SK-N-SH treated with all-trans-retinoic acid at 6 μM for 48 hours (cell line): ENCODE measurements around the gene OR4D1.
"Not testable (repeated sequence)": the region's sequence is repeated elsewhere in the genome, so short reads cannot be mapped to it uniquely, and the experiment has no call there.

Experiments used
- ATAC-seq: fragments of 200-7000 bp; cut with Tn5 transposase; 3 replicates; pipeline ENCODE4 v1.9.1; 2020; ENCODE audit warnings: mild to moderate bottlenecking, moderate library complexity
- ARNTL ChIP-seq: fragments of 450-650 bp; formaldehyde crosslinking; IDR thresholded peaks from 2 replicates; pipeline ENCODE4 v1.5.0; 2020; ENCODE audit warnings: low read depth, mild to moderate bottlenecking, moderate library complexity, borderline replicate concordance
- BACH2 ChIP-seq: fragments of 250-450 bp; sonication (Bioruptor Pico); IDR thresholded peaks from 2 replicates; pipeline ENCODE4 v1.9.0; 2021; ENCODE audit warnings: mild to moderate bottlenecking, borderline replicate concordance
- CREB5 ChIP-seq: fragments of 250-450 bp; sonication (Bioruptor Pico); IDR thresholded peaks from 2 replicates; pipeline ENCODE4 v1.5.1; 2020; ENCODE audit warnings: low read depth, mild to moderate bottlenecking, moderate library complexity
- CSDC2 ChIP-seq: fragments of 250-450 bp; sonication (Bioruptor Pico); IDR thresholded peaks from 2 replicates; pipeline ENCODE4 v1.5.0; 2020; ENCODE audit warnings: mild to moderate bottlenecking, moderate library complexity
- CSRNP3 ChIP-seq: fragments of 250-450 bp; sonication (Bioruptor Pico); IDR thresholded peaks from 2 replicates; pipeline ENCODE4 v1.5.1; 2021; ENCODE audit warnings: mild to moderate bottlenecking, moderate library complexity
- ESRRG ChIP-seq: fragments of 250-450 bp; sonication (Bioruptor Pico); IDR thresholded peaks from 2 replicates; pipeline ENCODE4 v1.6.1; 2021; ENCODE audit warnings: mild to moderate bottlenecking
- GLIS3 ChIP-seq: fragments of 250-450 bp; sonication (Bioruptor Pico); IDR thresholded peaks from 2 replicates; pipeline ENCODE4 v1.5.0; 2020; ENCODE audit warnings: mild to moderate bottlenecking, moderate library complexity
- ISL1 ChIP-seq: fragments of 250-450 bp; sonication (Bioruptor Pico); IDR thresholded peaks from 2 replicates; pipeline ENCODE4 v2.1.2; 2022; ENCODE audit warnings: mild to moderate bottlenecking, moderate library complexity
- OSR1 ChIP-seq: fragments of 250-450 bp; sonication (Bioruptor Pico); IDR thresholded peaks from 2 replicates; pipeline ENCODE4 v1.8.0; 2022; ENCODE audit warnings: moderate library complexity, mild to moderate bottlenecking, inconsistent platforms
- PATZ1 ChIP-seq: fragments of 250-450 bp; sonication (Bioruptor Pico); IDR thresholded peaks from 2 replicates; pipeline ENCODE4 v1.8.0; 2020; ENCODE audit warnings: mild to moderate bottlenecking, moderate library complexity, borderline replicate concordance
- PPARA ChIP-seq: fragments of 250-450 bp; sonication (Bioruptor Pico); IDR thresholded peaks from 2 replicates; pipeline ENCODE4 v1.5.0; 2020; ENCODE audit warnings: mild to moderate bottlenecking, borderline replicate concordance
- RARB ChIP-seq: fragments of 250-450 bp; sonication (Bioruptor Pico); IDR thresholded peaks from 2 replicates; pipeline ENCODE4 v1.8.0; 2021; ENCODE audit warnings: mild to moderate bottlenecking, moderate library complexity
- SNAI2 ChIP-seq: fragments of 250-450 bp; sonication (Bioruptor Pico); IDR thresholded peaks from 2 replicates; pipeline ENCODE4 v1.5.0; 2020; ENCODE audit warnings: mild to moderate bottlenecking, moderate library complexity
- TCF4 ChIP-seq: fragments of 250-450 bp; sonication (Bioruptor Pico); IDR thresholded peaks from 2 replicates; pipeline ENCODE4 v1.8.0; 2021; ENCODE audit warnings: mild to moderate bottlenecking, moderate library complexity, borderline replicate concordance
- TOX ChIP-seq: fragments of 250-450 bp; sonication (Bioruptor Pico); IDR thresholded peaks from 2 replicates; pipeline ENCODE4 v1.8.0; 2021; ENCODE audit warnings: mild to moderate bottlenecking, moderate library complexity, borderline replicate concordance
- TSHZ2 ChIP-seq: fragments of 250-450 bp; sonication (Bioruptor Pico); IDR thresholded peaks from 2 replicates; pipeline ENCODE4 v1.5.0; 2020; ENCODE audit warnings: mild to moderate bottlenecking, moderate library complexity
- ZFP3 ChIP-seq: fragments of 250-450 bp; sonication (Bioruptor Pico); IDR thresholded peaks from 2 replicates; pipeline ENCODE4 v1.5.0; 2020; ENCODE audit warnings: mild to moderate bottlenecking, moderate library complexity
- ZFP30 ChIP-seq: fragments of 450-650 bp; formaldehyde crosslinking; IDR thresholded peaks from 2 replicates; pipeline ENCODE4 v1.5.0; 2022; ENCODE audit warnings: mild to moderate bottlenecking, moderate library complexity
- ZNF565 ChIP-seq: fragments of 450-650 bp; formaldehyde crosslinking; conservative IDR thresholded peaks from 2 replicates; pipeline ENCODE4 v1.5.0; 2020; ENCODE audit warnings: low read depth, mild to moderate bottlenecking, moderate library complexity
- ZNF70 ChIP-seq: fragments of 450-650 bp; formaldehyde crosslinking; IDR thresholded peaks from 2 replicates; pipeline ENCODE4 v1.5.0; 2020; ENCODE audit warnings: mild to moderate bottlenecking, moderate library complexity
- ZNF8 ChIP-seq: fragments of 450-650 bp; formaldehyde crosslinking; IDR thresholded peaks from 2 replicates; pipeline ENCODE4 v1.5.0; 2020; ENCODE audit warnings: mild to moderate bottlenecking, moderate library complexity

Gene OR4D1

GRCh38 chr17:58147930-58148434 lies at the start of gene OR4D1:
TSS of gene OR4D1 (plus strand) at chr17:58148384. CDS start at chr17:58155154, 6,770 bp downstream.
- no peak for ATAC-seq
- TF ChIP-seq ZFP30 (CRISPR knock-in tag): no peak
- TF ChIP-seq ESRRG: no peak
- TF ChIP-seq CSRNP3: no peak
- no peak for TF ChIP-seq ZNF8 (CRISPR knock-in tag)
- no peak for TF ChIP-seq ZNF565 (CRISPR knock-in tag)
- TF ChIP-seq CSDC2 (CRISPR knock-in tag): no peak
- TF ChIP-seq RARB (CRISPR knock-in tag): no peak
- TF ChIP-seq PPARA: no peak
- TF ChIP-seq ISL1: no peak
- no peak for TF ChIP-seq GLIS3 (CRISPR knock-in tag)
- no peak for TF ChIP-seq ARNTL
- no peak for TF ChIP-seq TOX
- TF ChIP-seq ZFP3 (CRISPR knock-in tag): no peak
- no peak for TF ChIP-seq SNAI2 (CRISPR knock-in tag)

- TF ChIP-seq ISL1 (no peak), CSRNP3 (no peak), ARNTL (no peak), ESRRG (no peak), OSR1 (no peak), PPARA (no peak), CREB5 (CRISPR knock-in tag) (no peak), RARB (CRISPR knock-in tag) (no peak), PATZ1 (CRISPR knock-in tag) (no peak), TSHZ2 (no peak), TCF4 (CRISPR knock-in tag) (no peak)
- ATAC-seq: no peak
Measured at GRCh38 chr17:58100506-58100905, 47.7 kb upstream of the OR4D1 start.

GRCh38 chr17:58101898-58102297 lies 46.3 kb upstream of the OR4D1 start:
- not testable (repeated sequence) for ATAC-seq

- ATAC-seq: no peak
- no peak for TF ChIP-seq ARNTL
- TF ChIP-seq RARB (CRISPR knock-in tag): no peak
- TF ChIP-seq TSHZ2: no peak
- no peak for TF ChIP-seq PATZ1 (CRISPR knock-in tag)
- TF ChIP-seq SNAI2 (CRISPR knock-in tag): no peak
- no peak for TF ChIP-seq ZFP3 (CRISPR knock-in tag)
- TF ChIP-seq BACH2 (CRISPR knock-in tag): no peak
- TF ChIP-seq ZNF8 (CRISPR knock-in tag): no peak
- no peak for TF ChIP-seq ZNF565 (CRISPR knock-in tag)
- TF ChIP-seq PPARA: no peak
- no peak for TF ChIP-seq ZNF70 (CRISPR knock-in tag)
- TF ChIP-seq ESRRG: no peak
- TF ChIP-seq ZFP30 (CRISPR knock-in tag): no peak
- TF ChIP-seq TCF4 (CRISPR knock-in tag): no peak
- TF ChIP-seq OSR1: no peak
Measured at GRCh38 chr17:58105093-58105492, 43.1 kb upstream of the OR4D1 start.
